HEK293 (cell line): ENCODE measurements around the gene DBN1.

Experiments used
- IKZF3 ChIP-seq: fragments of 450-650 bp; IDR thresholded peaks from 2 replicates; pipeline ENCODE4 v1.5.0; 2018; ENCODE audit warnings: missing biosample characterization, mild to moderate bottlenecking, missing genetic modification characterization, moderate library complexity
- KLF7 ChIP-seq: fragments of 450-650 bp; formaldehyde crosslinking; IDR thresholded peaks from 2 replicates; pipeline ENCODE4 v1.5.1; 2016; ENCODE audit warnings: missing biosample characterization, missing genetic modification characterization, borderline replicate concordance
- YY1 ChIP-seq: fragments of 450-650 bp; formaldehyde crosslinking; IDR thresholded peaks from 2 replicates; pipeline ENCODE4 v1.5.1; 2018; ENCODE audit warnings: missing biosample characterization, missing genetic modification characterization
- ZNF114 ChIP-seq: fragments of 450-650 bp; formaldehyde crosslinking; IDR thresholded peaks from 2 replicates; pipeline ENCODE4 v1.5.0; 2017; ENCODE audit warnings: missing biosample characterization, missing genetic modification characterization
- ZNF473 ChIP-seq: fragments of 450-650 bp; formaldehyde crosslinking; IDR thresholded peaks from 2 replicates; pipeline ENCODE4 v1.5.1; 2017; ENCODE audit warnings: missing biosample characterization, missing genetic modification characterization
- ZNF544 ChIP-seq: fragments of 450-650 bp; formaldehyde crosslinking; IDR thresholded peaks from 2 replicates; pipeline ENCODE4 v1.5.0; 2017; ENCODE audit warnings: missing biosample characterization, missing genetic modification characterization
- ZNF677 ChIP-seq: fragments of 450-650 bp; IDR thresholded peaks from 2 replicates; pipeline ENCODE4 v1.5.0; 2018; ENCODE audit warnings: missing biosample characterization, mild to moderate bottlenecking, missing genetic modification characterization, moderate library complexity
- ZNF792 ChIP-seq: fragments of 450-650 bp; formaldehyde crosslinking; IDR thresholded peaks from 2 replicates; pipeline ENCODE4 v1.5.1; 2016; ENCODE audit warnings: missing biosample characterization, missing genetic modification characterization
- TF ChIP-seq, protein P1 (sequence below): fragments of 450-650 bp; formaldehyde crosslinking; IDR thresholded peaks from 2 replicates; pipeline ENCODE4 v1.5.1; 2016; ENCODE audit warnings: missing biosample characterization, missing genetic modification characterization
- TF ChIP-seq, protein P2 (sequence below): fragments of 450-650 bp; formaldehyde crosslinking; IDR thresholded peaks from 2 replicates; pipeline ENCODE4 v1.5.1; 2016; ENCODE audit warnings: missing biosample characterization, missing genetic modification characterization
- TF ChIP-seq, protein P3 (sequence below): fragments of 450-650 bp; formaldehyde crosslinking; IDR thresholded peaks from 2 replicates; pipeline ENCODE4 v1.5.1; 2016; ENCODE audit warnings: missing biosample characterization, missing genetic modification characterization
- TF ChIP-seq, protein P4 (sequence below): fragments of 450-650 bp; formaldehyde crosslinking; IDR thresholded peaks from 2 replicates; pipeline ENCODE4 v1.5.1; 2016; ENCODE audit warnings: missing biosample characterization, missing genetic modification characterization

DNA sequence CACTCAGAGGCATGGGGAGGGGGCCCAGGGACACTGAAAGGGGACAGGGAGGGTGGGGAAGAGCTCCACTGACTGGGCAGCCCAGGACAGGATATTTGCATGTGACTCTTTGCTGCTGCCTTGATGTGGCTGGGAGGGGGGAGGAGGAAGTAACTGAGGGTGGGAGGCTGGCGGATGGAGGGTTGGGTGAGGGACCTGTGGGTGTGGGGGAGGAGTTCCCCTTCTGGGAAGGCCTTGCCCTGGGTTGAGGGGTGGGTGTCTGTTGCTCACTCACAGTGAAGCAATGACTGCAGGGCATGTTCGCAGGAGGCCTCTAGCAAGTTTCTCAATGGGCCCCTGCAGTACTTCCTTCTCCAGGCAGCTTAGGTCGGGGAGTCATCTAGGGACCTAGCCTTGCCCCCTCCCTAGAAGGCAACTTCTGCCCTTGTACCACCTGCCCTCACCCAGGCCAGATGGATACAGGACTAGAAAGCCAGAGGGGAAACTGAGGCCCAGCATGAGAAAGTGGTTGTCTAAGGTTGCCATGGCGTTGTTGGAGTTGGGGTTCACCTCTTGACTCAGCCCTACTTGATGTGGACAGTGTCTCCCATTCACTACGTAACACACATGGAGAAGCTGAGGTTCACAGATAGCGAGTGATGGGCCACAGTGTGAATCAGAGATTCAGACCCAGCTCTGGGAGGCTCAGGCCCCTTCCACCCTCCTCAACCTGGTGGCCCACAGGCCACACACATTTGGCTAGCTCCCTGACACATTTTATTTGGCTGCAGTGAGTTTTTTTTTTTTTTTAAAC is 44.0 kb downstream of the DBN1 start:
- TF ChIP-seq YY1 (no peak), ZNF677 (tag by site-specific recombination) (no peak), ZNF473 (tag by site-specific recombination) (no peak), KLF7 (tag by site-specific recombination) (no peak), ZNF792 (tag by site-specific recombination) (no peak), ZNF544 (tag by site-specific recombination) (no peak), ZNF114 (no peak), IKZF3 (no peak)
- TF ChIP-seq, protein P1, sequence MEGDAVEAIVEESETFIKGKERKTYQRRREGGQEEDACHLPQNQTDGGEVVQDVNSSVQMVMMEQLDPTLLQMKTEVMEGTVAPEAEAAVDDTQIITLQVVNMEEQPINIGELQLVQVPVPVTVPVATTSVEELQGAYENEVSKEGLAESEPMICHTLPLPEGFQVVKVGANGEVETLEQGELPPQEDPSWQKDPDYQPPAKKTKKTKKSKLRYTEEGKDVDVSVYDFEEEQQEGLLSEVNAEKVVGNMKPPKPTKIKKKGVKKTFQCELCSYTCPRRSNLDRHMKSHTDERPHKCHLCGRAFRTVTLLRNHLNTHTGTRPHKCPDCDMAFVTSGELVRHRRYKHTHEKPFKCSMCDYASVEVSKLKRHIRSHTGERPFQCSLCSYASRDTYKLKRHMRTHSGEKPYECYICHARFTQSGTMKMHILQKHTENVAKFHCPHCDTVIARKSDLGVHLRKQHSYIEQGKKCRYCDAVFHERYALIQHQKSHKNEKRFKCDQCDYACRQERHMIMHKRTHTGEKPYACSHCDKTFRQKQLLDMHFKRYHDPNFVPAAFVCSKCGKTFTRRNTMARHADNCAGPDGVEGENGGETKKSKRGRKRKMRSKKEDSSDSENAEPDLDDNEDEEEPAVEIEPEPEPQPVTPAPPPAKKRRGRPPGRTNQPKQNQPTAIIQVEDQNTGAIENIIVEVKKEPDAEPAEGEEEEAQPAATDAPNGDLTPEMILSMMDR = no peak
- TF ChIP-seq, protein P2, sequence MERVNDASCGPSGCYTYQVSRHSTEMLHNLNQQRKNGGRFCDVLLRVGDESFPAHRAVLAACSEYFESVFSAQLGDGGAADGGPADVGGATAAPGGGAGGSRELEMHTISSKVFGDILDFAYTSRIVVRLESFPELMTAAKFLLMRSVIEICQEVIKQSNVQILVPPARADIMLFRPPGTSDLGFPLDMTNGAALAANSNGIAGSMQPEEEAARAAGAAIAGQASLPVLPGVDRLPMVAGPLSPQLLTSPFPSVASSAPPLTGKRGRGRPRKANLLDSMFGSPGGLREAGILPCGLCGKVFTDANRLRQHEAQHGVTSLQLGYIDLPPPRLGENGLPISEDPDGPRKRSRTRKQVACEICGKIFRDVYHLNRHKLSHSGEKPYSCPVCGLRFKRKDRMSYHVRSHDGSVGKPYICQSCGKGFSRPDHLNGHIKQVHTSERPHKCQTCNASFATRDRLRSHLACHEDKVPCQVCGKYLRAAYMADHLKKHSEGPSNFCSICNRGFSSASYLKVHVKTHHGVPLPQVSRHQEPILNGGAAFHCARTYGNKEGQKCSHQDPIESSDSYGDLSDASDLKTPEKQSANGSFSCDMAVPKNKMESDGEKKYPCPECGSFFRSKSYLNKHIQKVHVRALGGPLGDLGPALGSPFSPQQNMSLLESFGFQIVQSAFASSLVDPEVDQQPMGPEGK (tag by site-specific recombination) = no peak; the same call in 1 of the 2 replicates
- TF ChIP-seq, protein P3, sequence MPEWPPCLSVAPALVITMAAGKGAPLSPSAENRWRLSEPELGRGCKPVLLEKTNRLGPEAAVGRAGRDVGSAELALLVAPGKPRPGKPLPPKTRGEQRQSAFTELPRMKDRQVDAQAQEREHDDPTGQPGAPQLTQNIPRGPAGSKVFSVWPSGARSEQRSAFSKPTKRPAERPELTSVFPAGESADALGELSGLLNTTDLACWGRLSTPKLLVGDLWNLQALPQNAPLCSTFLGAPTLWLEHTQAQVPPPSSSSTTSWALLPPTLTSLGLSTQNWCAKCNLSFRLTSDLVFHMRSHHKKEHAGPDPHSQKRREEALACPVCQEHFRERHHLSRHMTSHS (tag by site-specific recombination) = no peak
- TF ChIP-seq, protein P4, sequence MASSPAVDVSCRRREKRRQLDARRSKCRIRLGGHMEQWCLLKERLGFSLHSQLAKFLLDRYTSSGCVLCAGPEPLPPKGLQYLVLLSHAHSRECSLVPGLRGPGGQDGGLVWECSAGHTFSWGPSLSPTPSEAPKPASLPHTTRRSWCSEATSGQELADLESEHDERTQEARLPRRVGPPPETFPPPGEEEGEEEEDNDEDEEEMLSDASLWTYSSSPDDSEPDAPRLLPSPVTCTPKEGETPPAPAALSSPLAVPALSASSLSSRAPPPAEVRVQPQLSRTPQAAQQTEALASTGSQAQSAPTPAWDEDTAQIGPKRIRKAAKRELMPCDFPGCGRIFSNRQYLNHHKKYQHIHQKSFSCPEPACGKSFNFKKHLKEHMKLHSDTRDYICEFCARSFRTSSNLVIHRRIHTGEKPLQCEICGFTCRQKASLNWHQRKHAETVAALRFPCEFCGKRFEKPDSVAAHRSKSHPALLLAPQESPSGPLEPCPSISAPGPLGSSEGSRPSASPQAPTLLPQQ (tag by site-specific recombination) = no peak
